PC-9 (cell line): ENCODE results near the gene PARD6B.

Experiments
- EZH2 ChIP-seq: fragments of 200-600 bp; sonication (generic); IDR thresholded peaks from 2 replicates; pipeline ENCODE4 v1.8.0; 2017; ENCODE audit warnings: antibody characterized with exemption, low read depth
- TF ChIP-seq, protein P1 (sequence below): fragments of 200-600 bp; sonication (generic); conservative IDR thresholded peaks from 2 replicates; pipeline ENCODE4 v1.6.1; 2017; ENCODE audit warnings: mixed run types, antibody characterized with exemption, mild to moderate bottlenecking, moderate library complexity

GRCh38 chr20:50704514-50704913, 26.9 kb upstream of the PARD6B start:
- TF ChIP-seq, protein P1, sequence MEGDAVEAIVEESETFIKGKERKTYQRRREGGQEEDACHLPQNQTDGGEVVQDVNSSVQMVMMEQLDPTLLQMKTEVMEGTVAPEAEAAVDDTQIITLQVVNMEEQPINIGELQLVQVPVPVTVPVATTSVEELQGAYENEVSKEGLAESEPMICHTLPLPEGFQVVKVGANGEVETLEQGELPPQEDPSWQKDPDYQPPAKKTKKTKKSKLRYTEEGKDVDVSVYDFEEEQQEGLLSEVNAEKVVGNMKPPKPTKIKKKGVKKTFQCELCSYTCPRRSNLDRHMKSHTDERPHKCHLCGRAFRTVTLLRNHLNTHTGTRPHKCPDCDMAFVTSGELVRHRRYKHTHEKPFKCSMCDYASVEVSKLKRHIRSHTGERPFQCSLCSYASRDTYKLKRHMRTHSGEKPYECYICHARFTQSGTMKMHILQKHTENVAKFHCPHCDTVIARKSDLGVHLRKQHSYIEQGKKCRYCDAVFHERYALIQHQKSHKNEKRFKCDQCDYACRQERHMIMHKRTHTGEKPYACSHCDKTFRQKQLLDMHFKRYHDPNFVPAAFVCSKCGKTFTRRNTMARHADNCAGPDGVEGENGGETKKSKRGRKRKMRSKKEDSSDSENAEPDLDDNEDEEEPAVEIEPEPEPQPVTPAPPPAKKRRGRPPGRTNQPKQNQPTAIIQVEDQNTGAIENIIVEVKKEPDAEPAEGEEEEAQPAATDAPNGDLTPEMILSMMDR = no peak
- TF ChIP-seq EZH2 = no peak
